ENCODE data around the gene MELTF.

GRCh38 chr3:197021231-197021630, 8.4 kb downstream of the MELTF start:
- TF ChIP-seq EZH2phosphoT487 (IDR thresholded peaks at IDR 0.05; ENCODE audit: insufficient read depth, low read depth) (no peak), EZH2 (IDR thresholded peaks at IDR 0.05; ENCODE audit: insufficient read depth, poor library complexity, severe bottlenecking) (no peak)

All from GM23248 (cell line).